ENCODE results near the gene GOSR2. TPM values are rescaled to one million over a fixed set of nuclear protein-coding genes. Genes with fewer than 3 reads are reported as not detected.

Gene GOSR2
- total and polyA plus RNA-seq, 9 of the 15 experiments (the other 6 are each of a cell fraction or from before 2014, with no cell fraction given): 32.7 to 96.3 (median 48.9) TPM

DNA sequence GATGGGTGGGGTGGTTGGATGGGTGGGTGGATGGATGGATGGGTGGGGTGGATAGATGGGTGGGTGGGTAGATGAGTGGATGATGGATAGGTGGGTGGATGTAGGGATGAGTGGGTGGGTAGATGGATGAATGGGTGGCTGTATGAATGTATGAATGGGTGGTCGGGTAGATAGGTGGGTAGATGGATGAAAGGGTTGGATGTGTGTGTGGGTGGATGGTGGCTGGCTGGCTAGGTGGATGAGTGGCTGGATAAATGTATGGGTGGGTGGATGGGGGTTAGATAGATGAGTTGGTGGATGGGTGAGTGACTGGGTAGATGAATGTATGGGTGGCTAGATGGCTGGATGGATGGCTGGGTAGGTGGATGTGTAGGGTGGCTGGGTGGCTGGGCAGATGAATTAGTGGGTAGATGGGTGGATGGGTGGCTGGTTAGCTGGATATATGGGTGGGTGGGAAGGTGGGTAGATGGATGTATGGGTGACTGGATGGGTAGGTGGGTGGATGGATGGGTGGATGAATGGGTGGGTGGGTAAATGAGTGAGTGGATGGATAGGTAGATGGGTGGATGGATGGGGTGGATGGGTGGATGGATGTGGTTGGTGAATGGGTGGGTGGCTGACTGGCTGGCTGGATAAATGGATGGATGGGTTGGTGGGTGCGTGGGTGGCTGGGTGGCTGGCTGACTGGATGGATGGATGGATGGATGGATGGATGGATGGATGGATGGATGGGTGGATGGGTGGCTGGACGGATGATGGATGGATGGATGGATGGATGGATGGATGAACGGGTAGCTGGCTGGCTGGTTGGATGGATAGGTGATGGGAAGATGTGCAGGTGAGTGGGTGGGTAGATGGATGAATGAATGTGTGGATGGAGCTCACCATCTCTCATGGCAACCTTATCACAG lies 18.9 kb upstream of the GOSR2 start:
- Histone ChIP-seq H3K4me2 (ENCODE audit: insufficient read depth, low read length) (no peak overlapping the region), H3K9me3 (replicated peaks; ENCODE audit: control insufficient read depth, insufficient read depth, low read depth, low read length) (no peaks in the 10 kb centered on the region; the same call in 1 of the 2 replicates), H3K27me3 (ENCODE audit: control insufficient read depth in 2 of 2, insufficient read depth in 2 of 2, low read length in 2 of 2) (peaks cover 4 to 6% of the 10 kb centered on the region in 2 experiments; a peak in 4 of 5 replicates), H3K36me3 (ENCODE audit: control insufficient read depth, insufficient read depth, low read length) (no peaks in the 10 kb centered on the region), H3K27ac (ENCODE audit: extremely low read depth, low read depth, low read length) (no peak overlapping the region), H3K9me1 (ENCODE audit: control insufficient read depth, insufficient read depth, low read length) (peaks cover 2% of the 10 kb centered on the region), H4K20me1 (replicated peaks; ENCODE audit: control insufficient read depth, insufficient read depth, low read length) (no peaks in the 10 kb centered on the region), H3K4me3 (no peak overlapping the region), H3K79me2 (ENCODE audit: control insufficient read depth, insufficient read depth, low read length) (no peaks in the 10 kb centered on the region), H3K4me1 (replicated peaks in 1 of 2; ENCODE audit: control insufficient read depth in 2 of 2, insufficient read depth in 2 of 2, low read length in 2 of 2) (peaks cover 4 to 13% of the 10 kb centered on the region in 2 experiments; a peak in 4 of 5 replicates), H2AFZ (ENCODE audit: low read depth, low read length) (no peak overlapping the region), H3K9ac (ENCODE audit: insufficient read depth in 1 of 2, low read depth in 2 of 2, low read length in 2 of 2) (no peak overlapping the region)
- DNase-seq (ENCODE audit: extremely low read depth in 1 of 4, low spot score in 3 of 4) (no peak), ATAC-seq (no peak), FAIRE-seq (no peak)
- intact Hi-C loops (cut with micrococcal nuclease): loop anchor here (5.0 kb wide), 1 partner anchor 38 kb away; no protein-coding TSS in a partner anchor
- POLR2A ChIA-PET: interaction anchor here (0.6 kb wide), 1 partner anchor 139 kb away, joined by 3 read pairs; no protein-coding TSS in a partner anchor
- peak; percentile 19; the same call in 1 of the 2 replicates for TF ChIP-seq RFX1 (IDR thresholded peaks at IDR 0.05)
- no peak for TF ChIP-seq CEBPB (tag; IDR thresholded peaks at IDR 0.05)
- TF ChIP-seq EGR1 (conservative IDR thresholded peaks at IDR 0.05): peak; percentile 50; the same call in 1 of the 2 replicates
- CTCF ChIA-PET (ENCODE audit: low intra/inter-chr PET ratio): no interaction called here
- 6% methylated on average over 3 of the region's 4 CpGs for WGBS (ENCODE audit: insufficient coverage, low coverage, missing lambda C conversion rate)
- BruUV-seq (replicated peaks): no TSS peak
- in situ Hi-C loops (cut with MboI): no loop called here
